ENCODE results near the gene PNMA8C.

Gene PNMA8C

DNA sequence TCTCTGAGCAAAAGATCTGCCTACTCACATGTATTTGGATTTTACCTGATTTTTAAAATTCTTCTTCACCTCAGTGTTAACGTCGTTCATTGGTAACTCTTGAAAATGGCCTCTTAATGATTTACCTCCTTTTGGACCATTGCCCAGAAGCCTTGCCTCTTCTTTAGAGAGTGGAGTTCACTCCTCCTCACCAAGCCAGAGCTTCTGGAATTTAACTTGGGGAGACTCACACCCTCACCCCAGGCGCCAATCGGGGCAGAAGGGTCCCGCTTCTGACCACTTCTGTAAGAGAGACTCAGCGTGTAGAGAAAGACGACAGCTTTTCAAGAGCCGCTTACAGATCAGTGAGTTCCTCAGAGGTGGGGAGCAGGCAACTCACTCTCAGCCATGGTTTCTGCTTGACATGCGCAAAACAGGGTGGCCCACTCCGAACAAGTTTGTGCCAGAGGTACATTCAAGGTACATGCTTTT lies 2.7 kb downstream of the PNMA8C start (continued):
- TF ChIP-seq ZNF248 (tag by site-specific recombination; IDR thresholded peaks at IDR 0.05) = no peak
- no peak for TF ChIP-seq ZNF24 (tag by site-specific recombination; IDR thresholded peaks at IDR 0.05)
- TF ChIP-seq, protein P1, sequence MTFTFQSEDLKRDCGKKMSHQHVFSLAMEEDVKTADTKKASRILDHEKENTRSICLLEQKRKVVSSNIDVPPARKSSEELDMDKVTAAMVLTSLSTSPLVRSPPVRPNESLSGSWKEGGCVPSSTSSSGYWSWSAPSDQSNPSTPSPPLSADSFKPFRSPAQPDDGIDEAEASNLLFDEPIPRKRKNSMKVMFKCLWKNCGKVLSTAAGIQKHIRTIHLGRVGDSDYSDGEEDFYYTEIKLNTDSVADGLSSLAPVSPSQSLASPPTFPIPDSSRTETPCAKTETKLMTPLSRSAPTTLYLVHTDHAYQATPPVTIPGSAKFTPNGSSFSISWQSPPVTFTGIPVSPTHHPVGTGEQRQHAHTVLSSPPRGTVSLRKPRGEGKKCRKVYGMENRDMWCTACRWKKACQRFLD (tag by site-specific recombination; IDR thresholded peaks at IDR 0.05) = no peak
- TF ChIP-seq ZNF146 (tag by site-specific recombination; IDR thresholded peaks at IDR 0.05) = no peak
- TF ChIP-seq GLIS1 (tag by site-specific recombination; IDR thresholded peaks at IDR 0.05) = no peak
- TF ChIP-seq ZNF791 (tag by site-specific recombination; IDR thresholded peaks at IDR 0.05) = no peak

DNA sequence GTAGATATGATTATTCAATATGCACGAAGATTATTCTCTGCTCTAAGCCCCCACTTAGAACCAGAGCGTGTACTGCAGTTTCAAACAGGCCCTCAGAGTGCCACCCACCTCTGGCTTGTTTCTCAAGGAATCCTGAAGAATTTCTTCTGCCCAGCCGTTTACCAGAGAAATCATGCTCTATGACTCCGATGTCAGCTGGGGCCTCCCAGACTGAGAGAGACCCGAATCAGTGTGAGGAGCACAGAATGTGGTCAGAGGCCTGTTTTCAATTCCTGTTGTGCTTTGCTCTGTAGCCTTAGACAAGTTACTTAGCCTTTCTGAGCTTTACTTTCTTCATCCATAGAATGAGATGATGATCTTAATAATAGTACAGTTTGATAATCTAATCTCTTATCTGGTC lies 5.5 kb downstream of the PNMA8C start:
- Histone ChIP-seq H3K4me1 (ENCODE audit: control insufficient read depth, insufficient read depth, low read length) (peaks cover 7% of the 10 kb centered on the region), H3K4me3 (ENCODE audit: low read depth, low read length) (no peak overlapping the region), H3K36me3 (ENCODE audit: control insufficient read depth in 2 of 2, insufficient read depth in 1 of 2, low read length in 2 of 2) (no peaks in the 10 kb centered on the region), H3K27ac (ENCODE audit: extremely low read depth, low read depth, low read length) (no peak overlapping the region), H3K9me3 (ENCODE audit: control insufficient read depth, insufficient read depth, low read depth, low read length) (no peaks in the 10 kb centered on the region)
- TF ChIP-seq ZNF394 (tag by site-specific recombination; IDR thresholded peaks at IDR 0.05; ENCODE audit: borderline replicate concordance) (no peak), ZBTB17 (tag by site-specific recombination; IDR thresholded peaks at IDR 0.05) (0 out of 2 replicates have a peak, but pooled peaks have one; percentile 28)
- CTCF ChIA-PET = interaction anchor here (0.6 kb wide), 1 partner anchor 28 kb away, joined by 4 read pairs; no protein-coding TSS in a partner anchor
- POLR2A ChIA-PET = no interaction called here

DNA sequence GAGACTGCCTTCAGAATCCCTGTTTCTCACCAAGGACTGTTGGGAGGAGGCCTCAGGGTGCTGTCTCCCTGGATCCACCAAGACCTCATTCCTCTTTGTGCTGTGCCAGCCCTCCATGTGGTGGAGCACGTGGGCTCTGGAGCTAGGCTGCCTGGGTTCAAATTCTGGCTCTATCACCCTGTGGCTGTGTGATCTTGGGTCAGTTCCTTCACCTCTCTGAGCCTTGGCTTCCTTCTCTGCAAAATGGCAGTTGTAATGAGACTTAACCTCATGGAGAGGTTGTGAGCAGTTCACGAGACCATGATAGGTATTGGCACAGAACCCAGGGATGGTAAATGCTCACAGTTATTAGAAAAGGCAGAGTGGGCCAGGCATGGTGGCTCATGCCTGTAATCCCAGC lies 6.4 kb downstream of the PNMA8C start:
- Histone ChIP-seq H3K27ac (ENCODE audit: extremely low read depth, low read depth, low read length) (no peak overlapping the region), H3K9me3 (ENCODE audit: control insufficient read depth, insufficient read depth, low read depth, low read length) (no peaks in the 10 kb centered on the region), H3K4me1 (ENCODE audit: control insufficient read depth, insufficient read depth, low read length) (peaks cover 7% of the 10 kb centered on the region), H3K4me3 (ENCODE audit: low read depth, low read length) (no peak overlapping the region), H3K36me3 (ENCODE audit: control insufficient read depth in 2 of 2, insufficient read depth in 1 of 2, low read length in 2 of 2) (no peaks in the 10 kb centered on the region)
- CTCF ChIA-PET = interaction anchor here (1.1 kb wide), 1 partner anchor 65 kb away, joined by 3 read pairs; no protein-coding TSS in a partner anchor
- POLR2A ChIA-PET = no interaction called here
- TF ChIP-seq ZNF768 (tag by site-specific recombination; IDR thresholded peaks at IDR 0.05) (peak; percentile 41; the same call in 1 of the 2 replicates), ZSCAN23 (tag by site-specific recombination; IDR thresholded peaks at IDR 0.05) (no peak), ZNF785 (tag by site-specific recombination; IDR thresholded peaks at IDR 0.05) (no peak), ZNF555 (tag by site-specific recombination; conservative IDR thresholded peaks at IDR 0.05) (no peak), ZNF146 (tag by site-specific recombination; IDR thresholded peaks at IDR 0.05) (no peak), ZNF548 (tag by site-specific recombination; IDR thresholded peaks at IDR 0.05) (no peak), OVOL3 (tag by site-specific recombination; IDR thresholded peaks at IDR 0.05) (no peak), ZNF530 (tag by site-specific recombination; IDR thresholded peaks at IDR 0.05; ENCODE audit: low read depth) (no peak), ZNF514 (tag by site-specific recombination; IDR thresholded peaks at IDR 0.05) (no peak), TRIM28 (IDR thresholded peaks at IDR 0.05; ENCODE audit: borderline replicate concordance, low read length) (no peak)
- TF ChIP-seq, protein P2, sequence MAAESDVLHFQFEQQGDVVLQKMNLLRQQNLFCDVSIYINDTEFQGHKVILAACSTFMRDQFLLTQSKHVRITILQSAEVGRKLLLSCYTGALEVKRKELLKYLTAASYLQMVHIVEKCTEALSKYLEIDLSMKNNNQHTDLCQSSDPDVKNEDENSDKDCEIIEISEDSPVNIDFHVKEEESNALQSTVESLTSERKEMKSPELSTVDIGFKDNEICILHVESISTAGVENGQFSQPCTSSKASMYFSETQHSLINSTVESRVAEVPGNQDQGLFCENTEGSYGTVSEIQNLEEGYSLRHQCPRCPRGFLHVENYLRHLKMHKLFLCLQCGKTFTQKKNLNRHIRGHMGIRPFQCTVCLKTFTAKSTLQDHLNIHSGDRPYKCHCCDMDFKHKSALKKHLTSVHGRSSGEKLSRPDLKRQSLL (tag by site-specific recombination; IDR thresholded peaks at IDR 0.05) = peak; percentile 43; the same call in 1 of the 2 replicates

DNA sequence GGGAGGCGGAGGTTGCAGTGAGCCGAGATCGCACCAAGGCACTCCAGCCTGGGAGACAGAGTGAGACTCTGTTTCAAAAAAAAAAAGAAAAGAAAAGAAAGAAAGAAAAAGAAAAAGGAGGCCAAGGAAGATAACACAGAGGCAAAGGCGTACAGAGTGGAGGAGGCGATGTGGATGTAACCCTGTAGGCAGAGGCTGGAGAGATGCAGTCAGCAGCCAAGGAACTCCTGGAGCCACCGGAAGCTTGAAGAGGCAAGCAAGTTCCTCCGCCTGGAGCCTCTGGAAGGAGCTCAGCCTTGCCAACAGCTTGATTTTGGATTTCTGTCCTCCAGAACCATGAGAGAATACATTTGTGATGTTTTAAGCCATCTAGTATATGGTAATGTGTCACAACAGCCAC lies 8.7 kb downstream of the PNMA8C start:
- POLR2A ChIA-PET = no interaction called here

More for the DNA sequence above, 8.7 kb downstream of the PNMA8C start:
- Histone ChIP-seq H3K4me3 (ENCODE audit: low read depth, low read length) (no peak overlapping the region), H3K4me1 (ENCODE audit: control insufficient read depth, insufficient read depth, low read length) (peaks cover 9% of the 10 kb centered on the region), H3K9me3 (ENCODE audit: control insufficient read depth, insufficient read depth, low read depth, low read length) (no peaks in the 10 kb centered on the region), H3K27ac (ENCODE audit: extremely low read depth, low read depth, low read length) (no peak overlapping the region), H3K36me3 (ENCODE audit: control insufficient read depth in 2 of 2, insufficient read depth in 1 of 2, low read length in 2 of 2) (no peaks in the 10 kb centered on the region)
- CTCF ChIA-PET = interaction anchor here (0.7 kb wide), 1 partner anchor 347 kb away, joined by 6 read pairs; no protein-coding TSS in a partner anchor
- TF ChIP-seq SP3 (tag by site-specific recombination; IDR thresholded peaks at IDR 0.05) (no peak), EGR2 (tag by site-specific recombination; IDR thresholded peaks at IDR 0.05; ENCODE audit: low read depth) (no peak), HOXC10 (CRISPR knock-in tag; IDR thresholded peaks at IDR 0.05) (no peak)

Data from HEK293 (cell line).